HPDE6-E6E7 (cell line): ENCODE data around the gene B3GALNT2.
A peak's percentile ranks its signal among the peaks of the same experiment; 100 is the strongest.
"Not testable (repeated sequence)": the region's sequence is repeated elsewhere in the genome, so short reads cannot be mapped to it uniquely, and the experiment has no call there.

ENCODE experiments used
- DNase-seq: peaks from one replicate; pipeline ENCODE4 v3.0.0; 2011; ENCODE audit warnings: missing footprints; ENCODE audit errors: extremely low spot score

The B3GALNT2 gene

GRCh38 chr1:235503403-235504121 lies 690 bp downstream of the B3GALNT2 start:
- DNase-seq = peak; percentile 16

GRCh38 chr1:235502601-235503402 lies 1.4 kb downstream of the B3GALNT2 start:
- no peak for DNase-seq

GRCh38 chr1:235500971-235501540 lies 3.2 kb downstream of the B3GALNT2 start:
- DNase-seq = peak; percentile 48

- no peak for DNase-seq
Observed at GRCh38 chr1:235495551-235495950, 8.7 kb downstream of the B3GALNT2 start.

- no peak for DNase-seq
Observed at GRCh38 chr1:235495030-235495429, 9.2 kb downstream of the B3GALNT2 start.

GRCh38 chr1:235494531-235494930 lies 9.7 kb downstream of the B3GALNT2 start:
- no peak for DNase-seq

GRCh38 chr1:235491644-235492043 lies 12.6 kb downstream of the B3GALNT2 start:
- no peak for DNase-seq

- no peak for DNase-seq
Observed at GRCh38 chr1:235486321-235486720, 17.9 kb downstream of the B3GALNT2 start.

- DNase-seq = no peak
Observed at GRCh38 chr1:235485558-235485957, 18.7 kb downstream of the B3GALNT2 start.

- DNase-seq = no peak
Observed at GRCh38 chr1:235483090-235483489, 21.2 kb downstream of the B3GALNT2 start.

- DNase-seq = no peak
Observed at GRCh38 chr1:235473806-235474205, 30.4 kb downstream of the B3GALNT2 start.

GRCh38 chr1:235470741-235471439 lies 33.4 kb downstream of the B3GALNT2 start:
- no peak for DNase-seq

GRCh38 chr1:235469897-235470296 lies 34.4 kb downstream of the B3GALNT2 start:
- DNase-seq = not testable (repeated sequence)

GRCh38 chr1:235468970-235469369 lies 35.3 kb downstream of the B3GALNT2 start:
- DNase-seq = peak; percentile 67

- DNase-seq = no peak
Observed at GRCh38 chr1:235468004-235468403, 36.2 kb downstream of the B3GALNT2 start.

GRCh38 chr1:235465066-235465465 lies 39.2 kb downstream of the B3GALNT2 start:
- DNase-seq = no peak

GRCh38 chr1:235462832-235463231 lies 41.4 kb downstream of the B3GALNT2 start:
- not testable (repeated sequence) for DNase-seq

- DNase-seq = no peak
Observed at GRCh38 chr1:235461954-235462353, 42.3 kb downstream of the B3GALNT2 start.

GRCh38 chr1:235460770-235461169 lies 43.5 kb downstream of the B3GALNT2 start:
- no peak for DNase-seq

- DNase-seq = not testable (repeated sequence)
Observed at GRCh38 chr1:235457856-235458255, 46.4 kb downstream of the B3GALNT2 start.

- no peak for DNase-seq
Observed at GRCh38 chr1:235455823-235456222, 48.4 kb downstream of the B3GALNT2 start.

GRCh38 chr1:235455097-235455496 lies 49.2 kb downstream of the B3GALNT2 start:
- DNase-seq = no peak
